Activated naive CD8-positive, alpha-beta T cell treated with anti-CD3 and anti-CD28 coated beads, Interleukin-2, amount 50 U/mL, for 24 hours (primary cell): Measurements from ENCODE around the gene CHIT1.

Source experiments
- ATAC-seq: fragments of 150-1000 bp; cut with Tn5 transposase; one replicate; pipeline ENCODE4 v1.10.0; 2021
- DNase-seq: peaks from one replicate; pipeline ENCODE4 v3.0.0; 2021
- H3K27ac Mint-ChIP-seq: one replicate; pipeline ENCODE4 v1.8.0; 2021; ENCODE audit warnings: mild to moderate bottlenecking, mixed read lengths
- H3K27me3 Mint-ChIP-seq: one replicate; pipeline ENCODE4 v1.8.0; 2021; ENCODE audit warnings: mixed read lengths
- H3K36me3 Mint-ChIP-seq: one replicate; pipeline ENCODE4 v1.8.0; 2021; ENCODE audit warnings: low read depth, mixed read lengths
- H3K4me1 Mint-ChIP-seq: one replicate; pipeline ENCODE4 v1.8.0; 2021; ENCODE audit warnings: mixed read lengths
- H3K4me3 Mint-ChIP-seq: one replicate; pipeline ENCODE4 v1.8.0; 2021; ENCODE audit warnings: mild to moderate bottlenecking, moderate library complexity, mixed read lengths
- H3K9me3 Mint-ChIP-seq: one replicate; pipeline ENCODE4 v1.8.0; 2021; ENCODE audit warnings: mixed read lengths

The CHIT1 gene

GRCh38 chr1:203172184-203173010, 57.1 kb downstream of the CHIT1 start:
- Mint-ChIP-seq H3K4me3 (no peak overlapping the region), H3K4me1 (no peaks in the 10 kb centered on the region), H3K27me3 (no peaks in the 10 kb centered on the region), H3K27ac (no peak overlapping the region), H3K36me3 (no peaks in the 10 kb centered on the region), H3K9me3 (no peaks in the 10 kb centered on the region)
- ATAC-seq (peak; percentile 31), DNase-seq (peak; percentile 57)

- no peaks in the 10 kb centered on the region for H3K27me3 Mint-ChIP-seq
- no peak for ATAC-seq
- no peaks in the 10 kb centered on the region for H3K4me1 Mint-ChIP-seq
- no peak overlapping the region for H3K4me3 Mint-ChIP-seq
- H3K27ac Mint-ChIP-seq = no peak overlapping the region
- no peaks in the 10 kb centered on the region for H3K36me3 Mint-ChIP-seq
- no peaks in the 10 kb centered on the region for H3K9me3 Mint-ChIP-seq
- DNase-seq = no peak
These were observed 57.9 kb downstream of the CHIT1 start for GRCh38 chr1:203171341-203172183.

- H3K4me1 Mint-ChIP-seq = no peaks in the 10 kb centered on the region
- H3K27ac Mint-ChIP-seq = no peak overlapping the region
- no peaks in the 10 kb centered on the region for H3K27me3 Mint-ChIP-seq
- no peaks in the 10 kb centered on the region for H3K9me3 Mint-ChIP-seq
- ATAC-seq (no peak), DNase-seq (no peak)
- no peaks in the 10 kb centered on the region for H3K36me3 Mint-ChIP-seq
- no peak overlapping the region for H3K4me3 Mint-ChIP-seq
These were observed 58.7 kb downstream of the CHIT1 start for GRCh38 chr1:203170625-203171330.

- Mint-ChIP-seq H3K36me3 (no peaks in the 10 kb centered on the region), H3K27me3 (no peaks in the 10 kb centered on the region), H3K9me3 (no peaks in the 10 kb centered on the region), H3K4me3 (no peak overlapping the region), H3K4me1 (no peaks in the 10 kb centered on the region), H3K27ac (no peak overlapping the region)
- DNase-seq (no peak), ATAC-seq (no peak)
These were observed 59.5 kb downstream of the CHIT1 start for GRCh38 chr1:203169770-203170520.

GRCh38 chr1:203168991-203169390, 60.5 kb downstream of the CHIT1 start:
- H3K27ac Mint-ChIP-seq = no peak overlapping the region
- no peaks in the 10 kb centered on the region for H3K4me1 Mint-ChIP-seq
- no peaks in the 10 kb centered on the region for H3K9me3 Mint-ChIP-seq
- no peaks in the 10 kb centered on the region for H3K27me3 Mint-ChIP-seq
- H3K36me3 Mint-ChIP-seq = no peaks in the 10 kb centered on the region
- H3K4me3 Mint-ChIP-seq = no peak overlapping the region
- DNase-seq (no peak), ATAC-seq (no peak)

- ATAC-seq (no peak), DNase-seq (no peak)
- Mint-ChIP-seq H3K36me3 (no peaks in the 10 kb centered on the region), H3K27ac (no peak overlapping the region), H3K4me3 (no peak overlapping the region), H3K4me1 (no peaks in the 10 kb centered on the region), H3K27me3 (no peaks in the 10 kb centered on the region), H3K9me3 (no peaks in the 10 kb centered on the region)
These were observed 61.2 kb downstream of the CHIT1 start for GRCh38 chr1:203168256-203168786.

- Mint-ChIP-seq H3K4me3 (no peak overlapping the region), H3K27me3 (peaks cover 4% of the 10 kb centered on the region), H3K9me3 (no peaks in the 10 kb centered on the region), H3K27ac (no peak overlapping the region), H3K36me3 (no peaks in the 10 kb centered on the region), H3K4me1 (no peaks in the 10 kb centered on the region)
- DNase-seq (no peak), ATAC-seq (no peak)
These were observed 61.6 kb downstream of the CHIT1 start for GRCh38 chr1:203167913-203168200.

- Mint-ChIP-seq H3K4me1 (no peaks in the 10 kb centered on the region), H3K36me3 (no peaks in the 10 kb centered on the region), H3K9me3 (no peaks in the 10 kb centered on the region), H3K27me3 (peaks cover 9% of the 10 kb centered on the region), H3K27ac (no peak overlapping the region), H3K4me3 (no peak overlapping the region)
- ATAC-seq (no peak), DNase-seq (no peak)
These were observed 62.2 kb downstream of the CHIT1 start for GRCh38 chr1:203167026-203167912.

GRCh38 chr1:203166192-203166940, 63.1 kb downstream of the CHIT1 start:
- peak; percentile 10 for DNase-seq
- peaks cover 9% of the 10 kb centered on the region for H3K27me3 Mint-ChIP-seq
- ATAC-seq = no peak

More at GRCh38 chr1:203166192-203166940, 63.1 kb downstream of the CHIT1 start:
- H3K36me3 Mint-ChIP-seq = no peaks in the 10 kb centered on the region
- H3K4me3 Mint-ChIP-seq = no peak overlapping the region
- H3K27ac Mint-ChIP-seq = no peak overlapping the region
- H3K4me1 Mint-ChIP-seq = no peaks in the 10 kb centered on the region
- H3K9me3 Mint-ChIP-seq = no peaks in the 10 kb centered on the region
